HG03175 (cell line): Measurements from ENCODE around the gene SAMD7.
A peak's percentile ranks its signal among the peaks of the same experiment; 100 is the strongest.

ENCODE experiments used
- ATAC-seq: cut with Tn5 transposase; IDR thresholded peaks from one replicate; pipeline ENCODE4 v1.9.1; 2021; ENCODE audit warnings: mild to moderate bottlenecking, moderate library complexity; ENCODE audit not compliant: unreplicated experiment

The SAMD7 gene

DNA sequence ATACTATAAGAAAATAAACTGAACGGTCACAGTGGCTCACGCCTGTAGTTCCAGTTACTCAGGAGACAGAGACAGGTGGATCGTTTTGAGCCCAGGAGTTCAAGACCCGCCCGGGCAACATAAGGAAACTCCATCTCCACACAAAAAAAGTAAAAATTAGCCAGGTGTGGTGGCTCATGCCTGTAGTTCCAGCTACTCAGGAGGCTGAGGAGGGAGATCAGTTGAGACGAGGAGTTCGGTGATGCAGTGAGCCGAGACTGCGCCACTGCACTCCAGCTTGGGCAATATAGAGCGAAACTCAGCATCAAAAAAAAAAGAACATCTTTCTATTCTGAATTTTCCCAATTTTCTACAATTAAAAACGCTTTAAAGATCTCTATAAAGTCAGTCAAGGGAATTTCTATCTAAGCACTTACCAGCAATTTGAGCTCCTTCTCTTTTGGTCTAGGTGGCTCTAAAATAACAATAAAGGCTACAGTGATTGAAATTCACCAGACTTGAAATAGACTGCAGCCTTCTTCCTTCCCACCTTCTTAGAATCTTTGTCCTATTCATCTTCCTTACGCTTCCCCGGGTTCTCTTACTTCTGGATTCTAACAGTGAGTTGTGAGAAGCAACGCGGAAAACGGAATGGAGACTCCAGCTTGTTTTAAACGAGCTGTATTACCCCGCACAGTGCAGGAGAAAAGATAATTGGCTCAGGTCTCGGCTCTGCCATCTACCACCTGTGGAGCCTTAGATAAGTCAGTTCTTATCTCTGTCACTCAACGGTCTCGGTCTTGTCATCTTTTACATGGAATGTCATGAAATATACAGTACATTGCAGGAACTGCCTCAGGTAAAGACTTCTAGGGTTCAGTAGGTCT, 54.4 kb downstream of the SAMD7 start:
- peak; percentile 32 for ATAC-seq

GRCh38 chr3:169966428-169966950, 55.1 kb downstream of the SAMD7 start, which contains the start of gene SEC62:
Gene SEC62, plus strand, starts transcription at chr3:169966807. Its CDS starts 16 bp downstream, at chr3:169966823.
- ATAC-seq = peak; percentile 88

DNA sequence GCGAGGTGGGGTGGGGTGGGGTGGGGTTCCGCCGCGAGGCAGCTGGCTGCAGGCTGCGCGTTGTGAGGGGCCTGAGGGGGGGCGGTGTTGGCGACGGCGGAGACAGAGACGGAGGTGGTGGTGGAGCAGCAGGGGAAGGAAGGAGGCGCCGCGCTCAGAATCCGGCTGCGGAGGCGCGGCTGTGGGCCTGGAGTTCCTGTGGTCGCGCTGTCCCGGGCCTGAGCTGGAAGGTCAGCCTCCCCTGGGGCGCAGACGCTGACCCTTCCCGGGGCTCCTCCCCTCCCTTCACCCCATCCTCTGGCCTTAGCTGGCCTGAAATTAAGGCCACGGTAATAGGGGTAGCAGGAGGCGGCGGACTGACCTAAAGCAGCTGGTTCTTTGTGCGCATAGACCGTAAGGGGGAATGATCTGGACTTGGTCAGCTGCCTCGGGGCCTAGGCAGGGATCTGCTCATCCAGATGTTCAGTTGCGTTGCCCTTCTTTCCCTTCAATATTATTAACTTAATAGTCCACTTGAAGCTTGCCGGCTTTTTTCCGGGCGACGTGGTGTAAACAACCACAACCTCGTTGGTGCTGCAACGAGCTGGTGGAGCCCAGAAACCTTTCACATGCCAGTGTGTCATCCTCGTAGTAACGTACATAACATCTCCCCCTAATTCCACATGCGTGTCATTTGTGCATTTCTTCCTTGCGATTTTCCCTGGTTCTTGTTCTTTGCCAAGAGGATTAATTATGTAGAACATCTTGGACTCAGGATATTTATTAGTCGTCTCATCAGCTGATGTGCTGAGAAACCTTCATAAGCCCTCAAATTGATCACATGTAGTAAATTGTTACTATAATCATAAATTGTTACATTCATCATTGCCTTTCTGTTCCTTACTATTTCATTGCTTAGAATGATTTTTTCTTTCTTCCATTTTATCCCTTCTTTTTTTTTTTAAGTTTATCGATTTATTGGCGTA, 55.9 kb downstream of the SAMD7 start:
- ATAC-seq = peak; percentile 42

DNA sequence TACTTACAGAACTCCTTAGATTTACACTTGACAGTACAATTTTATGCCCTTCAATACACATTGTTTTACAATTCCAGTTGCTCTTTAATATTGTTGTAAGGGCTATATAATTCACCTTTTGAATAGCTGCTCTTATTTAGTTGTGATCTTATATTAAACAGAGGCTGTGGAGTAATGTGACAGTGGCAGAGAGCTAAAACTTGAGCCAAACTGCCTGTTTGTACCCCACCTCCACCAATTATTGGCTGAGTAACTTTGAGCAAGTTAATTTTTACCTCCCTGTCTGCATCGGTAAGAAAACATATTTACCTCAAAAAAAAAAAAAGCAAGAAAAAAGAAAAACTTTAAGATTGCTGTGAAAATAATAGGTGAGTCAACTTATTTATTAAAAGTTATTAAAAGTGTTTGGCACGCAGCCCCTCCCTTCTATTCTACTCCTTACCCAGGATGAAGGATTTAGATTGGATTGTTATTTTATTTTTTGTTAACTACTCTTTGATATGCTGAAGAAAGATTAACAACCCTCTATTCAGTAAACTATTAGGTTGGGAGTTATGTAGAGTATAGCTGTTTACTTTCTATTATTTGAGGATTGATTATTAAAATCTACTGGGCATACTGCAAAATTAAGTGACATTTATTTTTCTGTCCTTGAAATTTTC, 57.0 kb downstream of the SAMD7 start:
- no peak for ATAC-seq

DNA sequence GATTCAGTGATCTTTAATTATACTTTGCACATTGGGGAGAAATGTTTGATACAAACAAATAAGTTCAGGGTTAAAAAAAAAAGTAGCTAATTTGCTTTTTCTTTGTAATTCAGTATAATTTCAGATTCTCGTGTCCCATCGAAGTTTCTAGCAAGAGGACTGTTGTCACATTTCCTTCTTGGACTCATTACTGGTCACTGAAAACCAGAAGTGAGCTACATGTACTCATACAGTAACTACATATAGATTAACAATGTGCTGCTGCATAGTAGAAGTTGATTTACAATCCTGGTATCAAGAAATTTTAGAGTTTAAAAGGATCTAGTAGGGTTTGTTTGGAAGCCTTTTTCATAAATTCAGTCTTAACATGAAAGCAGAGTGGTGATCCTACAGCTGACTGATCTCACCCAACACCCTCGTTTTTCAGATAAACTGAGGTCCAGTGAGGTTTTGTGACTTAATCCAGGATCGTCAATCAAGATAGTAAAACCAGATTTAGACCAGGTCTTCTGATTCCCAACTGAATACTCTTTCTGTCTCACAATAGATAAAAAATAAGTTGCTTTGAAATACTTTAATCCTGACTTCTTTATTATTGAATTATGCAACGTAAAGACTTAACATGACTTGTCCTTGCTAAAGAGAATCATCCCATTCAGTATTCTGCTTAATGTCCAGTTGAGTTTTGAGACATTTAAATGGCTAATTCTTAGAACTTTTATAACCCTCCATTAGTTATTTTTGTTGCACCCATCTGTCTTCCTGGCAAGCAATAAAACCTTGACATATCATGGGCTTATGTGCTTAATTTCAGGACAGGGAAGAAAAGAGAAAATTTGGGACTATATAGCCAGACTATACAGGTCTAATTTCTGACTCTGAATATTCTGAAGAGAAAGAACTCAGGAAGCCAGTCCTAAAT, 58.1 kb downstream of the SAMD7 start:
- ATAC-seq = no peak

DNA sequence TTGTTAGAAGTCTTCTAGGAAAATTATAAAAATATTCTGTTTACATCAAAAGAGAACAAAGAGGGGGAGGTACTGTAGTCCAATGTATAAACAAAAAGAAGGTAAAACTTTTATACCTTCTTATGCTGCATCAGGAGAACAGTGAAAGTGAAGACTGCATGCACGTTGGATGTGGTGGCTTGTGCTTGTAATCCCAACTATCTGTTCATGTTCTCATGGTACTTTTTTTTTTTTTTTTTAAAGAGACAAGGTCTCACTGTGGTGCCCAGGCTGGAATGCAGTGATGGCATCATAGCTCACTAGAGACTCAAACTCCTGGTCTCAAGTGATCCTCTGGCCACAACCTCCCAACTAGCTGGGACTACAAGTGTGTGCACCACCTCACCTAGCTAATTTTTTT, 59.5 kb downstream of the SAMD7 start:
- no peak for ATAC-seq

- ATAC-seq = no peak
These were observed 60.1 kb downstream of the SAMD7 start for GRCh38 chr3:169971522-169971921.

- no peak for ATAC-seq
These were observed 68.7 kb downstream of the SAMD7 start for GRCh38 chr3:169980055-169980454.

DNA sequence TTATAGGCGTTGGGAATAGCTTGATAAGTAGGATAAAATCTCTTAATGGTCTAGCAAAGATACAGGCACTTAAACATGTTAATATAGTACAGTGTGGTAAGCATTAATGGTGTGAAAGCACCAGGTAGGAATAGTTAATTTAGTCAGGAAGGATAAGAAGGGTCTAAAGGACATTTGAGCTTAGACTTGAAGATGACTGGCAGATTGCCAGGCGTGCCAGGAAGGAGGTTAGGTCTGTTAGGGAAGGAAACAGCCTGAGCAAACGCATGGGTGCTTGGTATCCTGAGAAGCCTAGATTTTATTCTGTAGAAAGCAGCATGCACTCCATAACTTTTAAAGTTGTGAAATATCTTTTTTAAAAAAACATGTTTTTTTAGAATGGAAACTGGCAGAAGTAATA, 72.9 kb downstream of the SAMD7 start:
- no peak for ATAC-seq
